ENCODE results near the gene OLFML2B. TPM values are rescaled to one million over a fixed set of nuclear protein-coding genes. Genes with fewer than 3 reads are reported as not detected.

The OLFML2B gene
- total and polyA plus RNA-seq, 2 of the 13 experiments (the other 11 are each of a cell fraction or from before 2014, with no cell fraction given): not detected

DNA sequence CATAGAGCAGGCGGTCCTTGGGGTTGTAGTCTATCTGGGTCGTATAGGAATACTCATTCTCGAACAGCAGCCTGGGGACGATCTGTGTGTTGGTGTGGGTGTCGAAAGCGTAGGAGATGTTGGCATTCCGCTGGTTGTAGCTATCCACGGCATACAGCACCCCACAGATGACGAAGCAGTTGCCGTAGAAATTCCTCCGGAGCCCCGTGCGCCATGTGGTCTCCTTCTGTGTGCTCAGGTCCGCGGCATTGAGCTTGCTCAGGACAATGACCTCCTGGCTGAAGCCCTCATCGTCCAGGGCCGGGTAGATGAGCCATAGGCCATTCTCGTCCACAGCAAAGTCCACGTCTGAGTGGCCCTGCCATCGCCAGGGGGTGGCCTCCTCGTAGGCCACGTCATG, 39.9 kb downstream of the OLFML2B start (continued):
- TF ChIP-seq ZBTB37 (CRISPR knock-in tag; IDR thresholded peaks at IDR 0.05): no peak
- TF ChIP-seq ADNP (CRISPR knock-in tag; IDR thresholded peaks at IDR 0.05): no peak
- no peak for TF ChIP-seq MAFG (CRISPR knock-in tag; IDR thresholded peaks at IDR 0.05)
- no peak for TF ChIP-seq ATF2 (CRISPR knock-in tag; IDR thresholded peaks at IDR 0.05)
- TF ChIP-seq ZBTB49 (CRISPR knock-in tag; IDR thresholded peaks at IDR 0.05; ENCODE audit: borderline replicate concordance): no peak
- TF ChIP-seq CREM (IDR thresholded peaks at IDR 0.05): no peak
- no peak for TF ChIP-seq CREM (CRISPR knock-in tag; IDR thresholded peaks at IDR 0.05)
- no peak for TF ChIP-seq SNAPC5 (CRISPR knock-in tag; IDR thresholded peaks at IDR 0.05; ENCODE audit: borderline replicate concordance)
- no peak for TF ChIP-seq ZFP82 (CRISPR knock-in tag; IDR thresholded peaks at IDR 0.05; ENCODE audit: borderline replicate concordance)
- TF ChIP-seq MED1 (CRISPR knock-in tag; IDR thresholded peaks at IDR 0.05): no peak
